H1 (cell line): ENCODE measurements around the gene SLC27A5. TPM values are rescaled to one million over a fixed set of nuclear protein-coding genes. Genes with fewer than 3 reads are reported as not detected.

ENCODE experiments used
- CTCF ChIA-PET: fragments of 300-600 bp; sonication (Branson Sonifier 250); formaldehyde crosslinking; loops from one replicate; lab custom pipeline; 2021; ENCODE audit not compliant: partially characterized antibody; lab: Charles Lee
- POLR2A ChIA-PET: fragments of 300-600 bp; sonication (Branson Sonifier 250); formaldehyde crosslinking; loops from one replicate; lab custom pipeline; 2021; ENCODE audit warnings: inconsistent platforms; ENCODE audit not compliant: partially characterized antibody; lab: Charles Lee
- DNase-seq, 2 experiments: peaks; one replicate each; pipeline versions ENCODE4 v3.0.0 to v3.0.0-alpha.2; 2010 to 2022; ENCODE audit warnings: low spot score in 2 of 2, low read depth in 1 of 2, mixed read lengths in 1 of 2
- FAIRE-seq: peaks from 2 replicates; lab custom pipeline; 2011; peaks lifted over from hg19 to GRCh38; lab: Jason Lieb, UNC
- H2AFZ ChIP-seq: 2 replicates; pipeline ENCODE4 v1.8.1; 2012; ENCODE audit warnings: low read length, inconsistent platforms
- H2AK5ac ChIP-seq: 2 replicates; pipeline ENCODE4 v1.6.1; 2013; ENCODE audit warnings: low read depth, low read length
- H2BK120ac ChIP-seq: replicated peaks from 2 replicates; pipeline ENCODE3; 2013; ENCODE audit warnings: low read depth, low read length, inconsistent platforms
- H2BK12ac ChIP-seq: 2 replicates; pipeline ENCODE4 v1.6.1; 2013; ENCODE audit warnings: low read depth, low read length
- H2BK15ac ChIP-seq: 2 replicates; pipeline ENCODE4 v1.6.1; 2013; ENCODE audit warnings: low read length
- H2BK20ac ChIP-seq: 2 replicates; pipeline ENCODE4 v1.6.1; 2013; ENCODE audit warnings: low read length
- H2BK5ac ChIP-seq: 2 replicates; pipeline ENCODE4 v1.6.1; 2013; ENCODE audit warnings: low read depth, low read length
- H3K14ac ChIP-seq: 2 replicates; pipeline ENCODE4 v1.6.1; 2013; ENCODE audit warnings: inconsistent platforms; ENCODE audit not compliant: insufficient read length
- H3K18ac ChIP-seq: 2 replicates; pipeline ENCODE4 v1.6.1; 2013; ENCODE audit warnings: low read length; ENCODE audit errors: extremely low read depth
- H3K23ac ChIP-seq: 2 replicates; pipeline ENCODE4 v1.6.1; 2013; ENCODE audit warnings: inconsistent platforms; ENCODE audit not compliant: insufficient read length
- H3K23me2 ChIP-seq: 2 replicates; pipeline ENCODE4 v1.6.1; 2013; ENCODE audit warnings: low read depth, low read length
- H3K27ac ChIP-seq: 2 replicates; pipeline ENCODE4 v1.6.1; 2011; ENCODE audit warnings: low read depth, low read length, inconsistent platforms
- H3K27me3 ChIP-seq, 4 experiments: replicated peaks in 1 of 4; 1 replicate in 1 of 4; 2 replicates in 3 of 4; pipeline versions ENCODE4 v1.6.1 to v1.8.1; 2011 to 2013; ENCODE audit warnings: low read length in 3 of 4, mild to moderate bottlenecking in 3 of 4, inconsistent platforms in 2 of 4, mixed read lengths in 2 of 4, moderate library complexity in 1 of 4; ENCODE audit not compliant: control insufficient read depth in 3 of 4, insufficient read depth in 3 of 4; ENCODE audit errors: extremely low read depth in 1 of 4
- H3K36me3 ChIP-seq, 4 experiments: 2 replicates each; pipeline versions ENCODE4 v1.6.1 to v1.8.1; 2011 to 2013; ENCODE audit warnings: mild to moderate bottlenecking in 4 of 4, low read length in 3 of 4, moderate library complexity in 2 of 4, control low read depth in 1 of 4, inconsistent platforms in 1 of 4; ENCODE audit not compliant: insufficient read depth in 4 of 4, control insufficient read depth in 2 of 4
- H3K4ac ChIP-seq: replicated peaks from 2 replicates; pipeline ENCODE3; 2013; ENCODE audit warnings: low read length, low read depth, mixed read lengths, inconsistent platforms; ENCODE audit not compliant: insufficient read length
- H3K4me1 ChIP-seq, 4 experiments: replicated peaks in 1 of 4; 1 replicate in 1 of 4; 2 replicates in 3 of 4; pipeline versions ENCODE4 v1.6.1 to v1.8.1; 2011 to 2013; ENCODE audit warnings: low read length in 3 of 4, inconsistent platforms in 2 of 4, mixed read lengths in 1 of 4; ENCODE audit not compliant: insufficient read depth in 4 of 4, control insufficient read depth in 3 of 4
- H3K4me2 ChIP-seq, 2 experiments: 2 replicates each; pipeline versions ENCODE4 v1.6.1 to v1.8.1; 2011 to 2013; ENCODE audit warnings: low read depth in 2 of 2, low read length in 2 of 2, control low read depth in 1 of 2, inconsistent platforms in 1 of 2, mild to moderate bottlenecking in 1 of 2; ENCODE audit not compliant: insufficient read depth in 1 of 2
- H3K4me3 ChIP-seq, 4 experiments: fragments of 200-600, 300-600 bp in 1 of 4; sonication (generic), shearing (Covaris generic), sonication (Bioruptor Twin) in 1 of 4; 2 replicates each; pipeline versions ENCODE4 v1.5.1 to v1.8.1; 2011 to 2016; ENCODE audit warnings: low read length in 4 of 4, low read depth in 3 of 4, control low read depth in 2 of 4, inconsistent platforms in 2 of 4, mild to moderate bottlenecking in 2 of 4, mixed read lengths in 1 of 4, moderate library complexity in 1 of 4; ENCODE audit not compliant: insufficient read depth in 2 of 4; ENCODE audit errors: extremely low read depth in 1 of 4
- H3K56ac ChIP-seq: replicated peaks from 2 replicates; pipeline ENCODE3; 2013; ENCODE audit warnings: low read depth, mild to moderate bottlenecking, mixed read lengths, low read length, inconsistent platforms; ENCODE audit not compliant: insufficient read length
- H3K79me1 ChIP-seq: 2 replicates; pipeline ENCODE4 v1.6.1; 2013; ENCODE audit warnings: low read depth, low read length, control low read depth
- H3K79me2 ChIP-seq, 2 experiments: 2 replicates each; pipeline versions ENCODE4 v1.6.1 to v1.8.1; 2012 to 2013; ENCODE audit warnings: low read length in 2 of 2, mild to moderate bottlenecking in 2 of 2, inconsistent platforms in 1 of 2; ENCODE audit not compliant: insufficient read depth in 2 of 2, control insufficient read depth in 1 of 2
- H3K9ac ChIP-seq, 4 experiments: replicated peaks in 1 of 4; 1 replicate in 1 of 4; 2 replicates in 3 of 4; pipeline versions ENCODE4 v1.6.1 to v1.8.1; 2011 to 2013; ENCODE audit warnings: low read depth in 3 of 4, low read length in 3 of 4, control low read depth in 2 of 4, mild to moderate bottlenecking in 2 of 4, moderate library complexity in 2 of 4, inconsistent platforms in 1 of 4; ENCODE audit errors: extremely low read depth in 1 of 4
- H3K9me3 ChIP-seq, 2 experiments: 2 replicates each; pipeline versions ENCODE4 v1.6.1 to v1.8.1; 2012 to 2013; ENCODE audit warnings: mild to moderate bottlenecking in 2 of 2, moderate library complexity in 2 of 2, control low read depth in 1 of 2, inconsistent platforms in 1 of 2, low read depth in 1 of 2, low read length in 1 of 2, mixed read lengths in 1 of 2; ENCODE audit not compliant: insufficient read depth in 2 of 2
- H4K20me1 ChIP-seq, 2 experiments: replicated peaks in 1 of 2; 2 replicates each; pipeline versions ENCODE3 to v1.8.1; 2011 to 2013; ENCODE audit warnings: inconsistent platforms in 2 of 2, low read length in 2 of 2, mild to moderate bottlenecking in 1 of 2; ENCODE audit not compliant: insufficient read depth in 2 of 2, control insufficient read depth in 1 of 2
- H4K5ac ChIP-seq: 2 replicates; pipeline ENCODE4 v1.6.1; 2013; ENCODE audit warnings: low read length, low read depth, mixed read lengths, inconsistent platforms; ENCODE audit not compliant: insufficient read length
- H4K8ac ChIP-seq: 2 replicates; pipeline ENCODE4 v1.8.0; 2013; ENCODE audit warnings: mild to moderate bottlenecking, moderate library complexity, low read length, inconsistent platforms; ENCODE audit not compliant: insufficient read depth; ENCODE audit errors: extremely low read depth
- H4K91ac ChIP-seq: replicated peaks from 2 replicates; pipeline ENCODE3; 2013; ENCODE audit warnings: low read length, mixed read lengths, inconsistent platforms; ENCODE audit not compliant: insufficient read length
- CTBP2 ChIP-seq: IDR thresholded peaks from 2 replicates; pipeline ENCODE4 v1.7.0; 2011; ENCODE audit warnings: borderline replicate concordance, mild to moderate bottlenecking, moderate library complexity, mixed read lengths, low read length; ENCODE audit not compliant: insufficient read depth, insufficient read length
- KDM5A ChIP-seq: fragments of 200-600 bp; IDR thresholded peaks from 2 replicates; pipeline ENCODE4 v1.7.1; 2012; ENCODE audit warnings: mild to moderate bottlenecking, low read length, inconsistent platforms, mixed read lengths
- RFX5 ChIP-seq: IDR thresholded peaks from 2 replicates; pipeline ENCODE4 v1.6.1; 2011; ENCODE audit warnings: low read depth, low read length, improper control_type of control experiment, borderline replicate concordance
- WGBS, 2 experiments: shearing (Covaris generic) in 1 of 2; methylation state at CpG; one replicate each; pipeline versions ENCODE4 v1.1.6 to v1.1.7; 2013 to 2015; ENCODE audit warnings: low lambda C conversion rate in 2 of 2, mixed read lengths in 2 of 2, inconsistent platforms in 1 of 2, low coverage in 1 of 2, missing lambda C conversion rate in 1 of 2; ENCODE audit not compliant: insufficient replicate concordance in 2 of 2, insufficient coverage in 1 of 2, insufficient read length in 1 of 2; ENCODE audit errors: extremely low coverage in 1 of 2, missing lambda C conversion rate in 1 of 2; 5-methylcytosine and 5-hydroxymethylcytosine counted together
- polyA plus RNA-seq, 7 experiments: library from polyadenylated mRNA; depleted of rRNA in 3 of 7; stranded (reverse) in 5 of 7; unstranded in 2 of 7; fragments of >200 nt in 5 of 7; fragments of 200-250 nt in 2 of 7; gene quantifications; 1 replicate in 5 of 7; 2 replicates in 1 of 7; 4 replicates in 1 of 7; pipeline versions ENCODE4 v1.2.1 to v1.2.3, GENCODE V29; 2011 to 2013; ENCODE audit warnings: missing spikeins in 2 of 7, mixed read lengths in 2 of 7
- total RNA-seq: library from RNA; stranded (reverse); fragmentation: NEBNext Ultra II Directional; extraction: Animal tissue kit (Norgen Biotek cat#: 25700); gene quantifications from 2 replicates; pipeline ENCODE4 v1.2.1, GENCODE V29; 2021

Gene SLC27A5
- total and polyA plus RNA-seq, 2 of the 8 experiments (the other 6 are each of a cell fraction or from before 2014, with no cell fraction given): 25.1 to 80.5 TPM

- POLR2A ChIA-PET: interaction anchor here (1.3 to 3.6 kb wide), 8 partner anchors 10 to 250 kb away, joined by 3 to 14 read pairs (median 6); partner anchors contain the start of genes CHMP2A, SLC27A5 and TRIM28
- Histone ChIP-seq H4K20me1 (peaks cover 0 to 2% of the 10 kb centered on the region in 2 experiments), H4K5ac (no peak overlapping the region), H2BK120ac (no peak overlapping the region), H3K18ac (no peak overlapping the region), H3K27me3 (no peaks in the 10 kb centered on the region), H3K9ac (peak overlapping the region in 3 of 4 experiments; percentile 11 to 59 (median 54); a peak in 2 of 7 replicates), H2BK12ac (no peak overlapping the region), H2AFZ (no peak overlapping the region), H3K23me2 (peaks cover 22% of the 10 kb centered on the region), H3K36me3 (no peaks in the 10 kb centered on the region), H3K23ac (no peak overlapping the region), H3K79me1 (peaks cover 8% of the 10 kb centered on the region), H2BK5ac (no peak overlapping the region), H2BK15ac (no peak overlapping the region), H3K56ac (no peak overlapping the region), H3K4me1 (peaks cover 0 to 14% (median 7%) of the 10 kb centered on the region in 4 experiments; a peak in 4 of 7 replicates), H4K91ac (no peak overlapping the region), H4K8ac (no peak overlapping the region), H3K27ac (no peak overlapping the region), H3K4ac (no peak overlapping the region), H3K14ac (no peak overlapping the region), H3K79me2 (no peaks in the 10 kb centered on the region), H3K9me3 (no peaks in the 10 kb centered on the region), H3K4me2 (peak overlapping the region; percentile 84 to 93), H2AK5ac (0 out of 2 replicates have a peak overlapping the region, but pooled peaks have one; percentile 24), H2BK20ac (no peak overlapping the region), H3K4me3 (peak overlapping the region; percentile 37 to 89 (median 69); a peak in 7 of 8 replicates)
- 92% methylated on average over 14 of the region's 14 CpGs; no CpG with 5 or more reads in 1 of the 2 experiments for WGBS, 2 experiments
- CTCF ChIA-PET: interaction anchor here (1.3 to 4.9 kb wide), 4 partner anchors 13 to 138 kb away, joined by 3 to 27 read pairs (median 8); partner anchors contain the start of genes ZBTB45 and ZNF497
- FAIRE-seq (no peak), DNase-seq (no peak)
- TF ChIP-seq CTBP2 (no peak), KDM5A (no peak), RFX5 (no peak)
These were observed 11.6 kb downstream of the SLC27A5 start for GRCh38 chr19:58500242-58500641.
